IPS-11a (cell line): Measurements from ENCODE around the gene SYNM.
A peak's percentile ranks its signal among the peaks of the same experiment; 100 is the strongest.
"Not testable (repeated sequence)": the region's sequence is repeated elsewhere in the genome, so short reads cannot be mapped to it uniquely, and the experiment has no call there.

Experiments
- H3K4me3 ChIP-seq: one replicate; pipeline ENCODE4 v1.5.1; 2013; ENCODE audit warnings: low read depth, low read length, control low read depth

Gene SYNM

DNA sequence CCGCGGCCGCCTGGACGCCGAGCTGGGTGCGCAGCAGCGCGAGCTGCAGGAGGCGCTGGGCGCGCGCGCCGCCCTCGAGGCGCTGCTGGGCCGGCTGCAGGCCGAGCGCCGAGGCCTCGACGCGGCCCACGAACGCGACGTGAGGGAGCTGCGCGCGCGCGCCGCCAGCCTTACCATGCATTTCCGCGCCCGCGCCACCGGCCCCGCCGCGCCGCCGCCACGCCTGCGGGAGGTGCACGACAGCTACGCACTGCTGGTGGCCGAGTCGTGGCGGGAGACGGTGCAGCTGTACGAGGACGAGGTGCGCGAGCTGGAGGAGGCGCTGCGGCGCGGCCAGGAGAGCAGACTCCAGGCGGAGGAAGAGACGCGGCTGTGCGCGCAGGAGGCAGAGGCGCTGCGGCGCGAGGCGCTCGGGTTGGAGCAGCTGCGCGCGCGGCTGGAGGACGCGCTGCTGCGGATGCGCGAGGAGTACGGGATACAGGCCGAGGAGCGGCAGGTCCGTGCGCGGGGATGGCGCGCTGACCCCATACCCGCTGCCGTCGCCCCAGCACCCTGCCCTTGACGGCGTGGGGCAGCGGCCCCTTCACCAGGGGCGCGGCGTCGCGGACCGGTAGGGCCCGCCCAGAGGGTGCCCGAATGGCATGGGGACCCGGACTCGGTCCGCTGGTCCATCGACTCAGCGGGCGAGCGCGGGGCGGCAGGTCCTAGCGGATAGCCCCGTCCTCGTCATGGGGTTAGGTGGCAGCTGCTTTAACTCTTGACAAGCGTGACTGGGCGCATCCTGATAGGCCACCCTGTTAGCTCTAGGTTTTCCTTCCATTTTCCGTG lies 848 bp downstream of the SYNM start:
- peak overlapping the region; percentile 34 for H3K4me3 ChIP-seq

DNA sequence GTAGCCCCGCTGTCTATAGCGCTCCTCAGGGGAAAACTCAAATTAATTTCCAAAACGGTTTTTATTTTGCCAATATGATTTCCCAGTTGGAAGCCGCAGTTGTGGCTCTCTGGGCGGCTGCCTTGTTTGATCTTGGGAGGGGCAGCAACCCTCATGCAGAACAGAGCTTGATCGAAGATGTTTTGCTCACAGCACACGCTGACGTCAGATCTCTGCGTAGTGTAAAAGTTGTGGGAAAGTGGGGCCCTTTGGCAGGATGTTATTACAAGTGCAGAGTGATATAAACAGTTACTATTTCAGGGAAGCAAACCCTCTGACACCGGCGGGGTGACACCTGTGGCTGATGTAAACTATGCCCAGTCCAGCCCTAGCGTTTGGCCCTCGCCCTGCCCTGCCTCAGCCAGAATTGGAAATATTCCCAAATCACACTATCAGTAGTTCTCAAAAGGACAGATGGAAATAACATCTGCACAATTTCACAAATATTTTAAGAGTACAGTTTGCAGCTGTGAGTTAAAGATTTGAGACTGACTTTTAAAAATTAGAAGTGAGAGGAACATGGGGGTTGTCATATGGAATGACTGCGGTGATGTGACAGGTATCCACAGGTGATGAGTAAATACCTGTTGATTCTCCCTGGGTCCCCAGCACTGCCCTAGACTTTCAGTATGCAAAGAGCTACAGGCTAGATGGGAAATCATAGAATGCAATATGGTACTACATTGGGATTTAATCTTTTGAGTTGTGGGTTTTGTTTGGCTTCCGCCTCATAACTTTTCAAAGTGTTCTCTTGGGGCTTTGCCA lies 1.7 kb downstream of the SYNM start:
- no peak overlapping the region for H3K4me3 ChIP-seq

DNA sequence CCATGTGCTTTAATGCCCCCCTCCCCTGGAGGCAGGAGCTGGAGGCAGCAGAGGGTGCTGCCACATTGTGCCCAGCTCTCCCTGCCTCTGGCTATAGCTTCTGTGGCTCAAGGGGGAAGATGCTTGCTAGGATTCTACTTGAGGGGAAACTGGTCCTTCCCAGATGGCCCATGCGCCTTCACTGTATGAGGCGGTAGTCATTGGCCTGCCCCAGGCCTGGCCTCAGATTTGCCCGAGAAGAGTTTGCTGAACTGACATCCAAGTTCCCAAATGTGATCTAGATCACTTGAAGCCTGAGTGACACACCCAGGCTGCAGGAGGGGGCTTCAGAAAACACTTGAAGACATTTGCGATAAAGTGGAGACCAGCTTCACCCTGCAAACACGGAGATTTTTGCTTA lies 4.1 kb downstream of the SYNM start:
- H3K4me3 ChIP-seq = no peak overlapping the region

DNA sequence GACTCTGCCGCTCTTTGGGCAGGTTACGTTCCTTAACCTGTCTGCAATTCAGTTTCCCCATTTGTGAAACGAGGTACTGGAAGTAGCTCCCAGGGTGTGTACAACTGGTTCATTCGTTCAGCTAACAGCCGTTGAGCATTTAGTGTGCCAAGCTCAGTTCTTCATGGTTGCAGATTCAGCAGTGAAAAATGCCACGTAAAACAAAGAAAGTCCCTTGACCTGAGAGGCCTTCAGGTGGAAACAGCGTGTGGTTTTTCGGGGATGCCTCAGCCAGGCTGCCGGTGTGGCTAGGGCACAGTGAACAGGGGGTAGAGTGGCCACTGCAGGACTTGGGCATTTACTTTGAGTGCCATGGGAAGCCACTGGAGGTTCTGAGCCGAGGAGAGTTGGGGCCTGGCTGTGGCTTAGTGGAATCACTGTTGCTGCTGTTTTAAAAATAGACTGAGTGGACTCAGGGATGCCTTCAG lies 4.7 kb downstream of the SYNM start:
- no peak overlapping the region for H3K4me3 ChIP-seq

DNA sequence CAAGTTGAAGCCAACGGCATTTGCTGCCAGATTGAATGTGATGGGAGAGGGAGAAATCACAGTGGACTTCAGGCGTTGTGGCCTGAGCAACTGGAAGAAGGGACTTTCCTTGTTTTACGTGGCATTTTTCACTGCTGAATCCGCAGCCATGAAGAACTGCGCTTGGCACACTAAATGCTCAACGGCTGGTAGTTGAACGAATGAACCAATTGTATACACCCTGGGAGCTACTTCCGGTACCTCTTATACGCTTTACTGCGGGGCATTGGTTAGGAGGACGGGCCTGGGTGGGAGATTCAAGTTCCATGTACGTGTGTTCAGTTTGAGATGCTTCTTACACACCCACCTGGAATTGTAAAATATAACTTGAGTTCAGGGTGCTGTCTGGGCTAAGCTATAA lies 5.2 kb downstream of the SYNM start:
- H3K4me3 ChIP-seq = no peak overlapping the region

DNA sequence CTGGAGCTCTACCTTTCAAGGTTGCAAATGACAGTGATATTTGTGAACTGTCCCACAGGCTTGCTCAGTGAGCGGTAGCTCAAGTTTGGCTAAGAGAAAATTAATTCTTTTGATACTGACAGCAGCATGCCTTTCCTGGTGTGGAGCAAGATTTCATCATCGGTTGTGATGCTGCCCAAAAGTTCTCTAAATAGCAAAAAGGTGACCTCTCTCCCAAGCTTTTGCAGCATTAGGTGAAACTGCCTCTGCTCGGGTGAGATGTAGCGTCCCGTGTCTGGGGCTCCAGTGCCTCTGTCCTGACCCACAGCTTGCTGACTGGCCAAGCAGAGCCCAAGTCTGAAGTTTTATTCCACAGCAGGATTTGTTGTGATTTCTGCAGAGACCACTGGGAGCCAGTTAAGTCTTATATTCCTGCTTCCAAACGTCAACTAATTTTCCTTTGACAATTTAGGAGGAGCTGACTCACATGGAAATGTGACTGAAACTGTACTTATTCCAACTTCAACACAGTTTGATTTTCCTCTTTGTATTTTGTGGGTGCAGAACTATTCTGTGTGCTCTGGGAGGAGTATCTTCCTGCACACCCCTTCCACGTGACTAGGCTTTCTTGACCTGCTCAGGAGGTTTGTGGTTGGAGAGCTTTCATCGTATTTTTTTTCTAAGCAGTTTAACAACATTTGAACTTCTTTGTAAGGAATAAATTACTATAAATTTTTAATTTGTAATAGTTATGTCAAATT lies 5.9 kb downstream of the SYNM start:
- no peak overlapping the region for H3K4me3 ChIP-seq

DNA sequence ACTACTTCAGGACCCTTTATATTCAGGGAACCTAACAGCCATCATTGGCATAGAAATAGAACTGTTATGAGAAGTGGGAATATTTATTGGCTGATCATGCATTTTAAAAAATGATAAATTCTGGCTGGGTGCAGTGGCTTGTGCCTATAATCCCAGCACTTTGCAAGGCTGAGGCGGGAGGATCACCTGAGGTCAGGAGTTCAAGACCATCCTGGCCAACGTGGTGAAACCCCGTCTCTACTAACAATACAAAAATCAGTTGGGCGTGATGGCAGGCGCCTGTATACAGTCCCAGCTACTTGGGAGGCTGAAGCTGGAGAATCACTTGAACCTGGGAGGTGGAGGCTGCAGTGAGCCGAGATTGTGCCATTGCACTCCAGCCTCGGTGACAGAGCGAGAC lies 6.8 kb downstream of the SYNM start:
- not testable (repeated sequence) for H3K4me3 ChIP-seq

DNA sequence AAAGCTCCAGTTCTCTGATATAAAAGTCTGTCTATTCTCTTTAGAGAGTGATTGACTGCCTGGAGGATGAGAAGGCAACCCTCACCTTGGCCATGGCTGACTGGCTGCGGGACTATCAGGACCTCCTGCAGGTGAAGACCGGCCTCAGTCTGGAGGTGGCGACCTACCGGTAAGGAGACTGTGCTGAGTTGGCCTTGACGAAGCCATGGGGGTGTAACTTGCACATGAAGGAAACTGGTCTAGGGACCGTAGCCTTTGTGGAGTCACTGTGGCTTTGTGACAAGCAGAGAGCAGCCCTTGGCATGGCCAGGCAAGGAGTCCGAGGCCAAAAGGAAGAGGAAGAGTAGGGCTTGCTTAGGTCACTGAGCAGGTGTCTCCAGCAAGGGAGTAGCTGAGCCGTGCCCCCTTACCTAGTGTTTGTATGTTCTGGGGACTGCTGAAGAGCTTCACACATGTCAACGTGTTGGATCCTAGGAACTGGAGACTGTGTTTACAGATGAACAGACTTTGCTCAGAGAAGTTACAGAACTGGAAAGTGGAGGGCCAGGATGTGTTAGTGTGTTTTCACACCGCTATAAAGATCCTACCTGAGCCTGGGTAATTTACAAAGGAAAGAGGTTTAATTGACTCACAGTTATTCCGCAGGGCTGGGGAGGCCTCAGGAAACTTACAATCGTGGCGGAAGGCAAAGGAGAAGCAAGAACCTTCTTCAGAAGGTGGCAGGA lies 8.8 kb downstream of the SYNM start:
- no peak overlapping the region for H3K4me3 ChIP-seq

DNA sequence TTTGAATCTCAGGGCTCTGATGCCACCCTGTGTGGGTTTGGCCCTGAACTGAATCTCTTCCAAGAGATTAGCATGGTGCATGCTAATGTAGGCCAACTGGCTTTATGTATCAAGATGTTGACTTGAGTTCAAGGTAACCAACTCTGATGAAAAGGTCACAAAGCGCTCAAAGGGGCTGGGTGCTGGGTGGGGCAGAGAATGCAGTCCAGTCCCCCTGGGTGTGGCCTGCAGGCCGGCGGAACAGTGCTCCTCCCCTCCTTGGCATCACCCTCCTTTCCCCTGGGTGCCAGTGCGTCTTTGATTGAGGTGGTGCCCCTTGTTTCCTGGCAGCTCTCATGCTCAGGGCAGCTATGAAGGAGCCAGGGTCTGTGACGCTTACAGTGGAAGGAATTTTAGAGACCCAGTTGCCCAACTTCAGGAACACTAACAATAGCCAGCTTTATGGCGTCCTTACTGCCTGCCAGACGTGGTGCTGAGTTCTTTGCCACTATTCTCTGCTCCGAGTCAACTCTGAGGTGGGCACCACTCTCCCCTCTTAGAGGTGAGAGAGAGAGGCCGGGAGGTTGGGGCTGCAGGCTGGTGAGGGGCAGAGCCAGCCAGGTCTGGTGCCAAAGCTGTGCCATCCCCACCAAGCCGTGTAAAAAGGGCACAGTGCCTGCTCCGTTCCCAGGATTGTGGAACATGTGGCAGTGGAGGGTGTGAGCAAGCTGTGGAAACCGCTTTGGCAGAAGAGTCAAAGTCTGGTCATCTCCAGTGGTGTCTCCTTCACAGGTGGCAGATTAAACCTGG lies 9.8 kb downstream of the SYNM start:
- H3K4me3 ChIP-seq = no peak overlapping the region

DNA sequence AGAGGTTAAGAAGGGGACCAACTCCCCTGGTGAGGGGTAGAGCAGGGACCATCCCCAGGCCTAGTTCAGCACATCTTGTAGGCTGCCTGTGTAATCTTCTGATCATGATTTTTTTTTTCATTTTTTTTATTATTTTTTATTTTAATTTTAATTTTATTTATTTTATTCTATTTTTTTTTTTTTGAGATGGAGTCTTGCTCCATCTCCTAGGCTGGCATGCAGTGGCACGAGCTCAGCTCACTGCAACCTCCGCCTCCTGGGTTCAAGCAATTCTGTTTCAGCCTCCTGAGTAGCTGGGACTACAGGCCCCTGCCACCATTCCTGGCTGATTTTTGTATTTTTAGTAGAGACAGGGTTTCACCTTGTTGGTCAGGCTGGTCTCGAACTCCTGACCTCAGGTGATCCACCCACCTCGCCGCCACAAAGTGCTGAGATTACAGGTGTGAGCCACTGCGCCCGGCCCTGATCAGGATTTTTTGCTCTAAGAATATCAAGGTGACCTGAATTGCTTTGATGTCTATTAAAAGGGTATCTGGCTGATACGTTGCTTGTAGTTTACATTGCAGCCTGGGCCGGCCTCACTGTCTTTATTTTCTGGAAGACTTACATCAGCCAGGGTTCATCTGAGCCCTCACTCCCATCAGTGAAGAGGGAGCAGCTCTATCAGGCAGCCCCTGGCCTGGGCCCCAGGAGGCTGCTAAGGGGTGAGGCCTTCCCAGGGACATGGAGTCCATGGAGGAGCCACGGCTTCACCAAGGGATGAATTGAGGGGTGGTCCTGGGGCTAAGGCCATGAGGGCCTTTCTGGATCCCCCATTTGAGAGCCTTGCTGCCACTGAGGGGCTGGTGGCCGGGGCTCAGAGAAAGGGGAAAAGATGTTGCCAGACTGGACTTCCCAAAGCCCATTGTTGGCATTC lies 10.7 kb downstream of the SYNM start:
- H3K4me3 ChIP-seq = no peak overlapping the region

DNA sequence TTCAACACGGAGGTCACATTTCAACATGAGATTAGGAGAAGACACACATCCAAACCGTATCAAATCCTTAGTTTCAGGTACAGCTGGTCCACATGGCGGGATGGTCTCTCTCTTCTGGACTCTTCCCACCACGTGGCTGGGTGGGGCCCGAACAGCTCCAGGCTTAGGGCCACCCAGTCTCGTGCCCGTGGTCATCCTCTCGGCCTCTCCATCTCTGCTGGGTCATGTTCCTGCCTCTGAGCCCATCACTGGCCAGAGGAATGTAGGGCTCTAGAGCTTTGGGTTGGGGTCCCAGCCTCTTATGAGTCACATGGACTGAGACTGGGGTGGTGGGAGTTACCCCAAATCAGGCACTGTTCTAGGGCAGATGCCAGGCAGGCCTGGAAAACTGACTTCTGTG lies 12.2 kb downstream of the SYNM start:
- no peak overlapping the region for H3K4me3 ChIP-seq

DNA sequence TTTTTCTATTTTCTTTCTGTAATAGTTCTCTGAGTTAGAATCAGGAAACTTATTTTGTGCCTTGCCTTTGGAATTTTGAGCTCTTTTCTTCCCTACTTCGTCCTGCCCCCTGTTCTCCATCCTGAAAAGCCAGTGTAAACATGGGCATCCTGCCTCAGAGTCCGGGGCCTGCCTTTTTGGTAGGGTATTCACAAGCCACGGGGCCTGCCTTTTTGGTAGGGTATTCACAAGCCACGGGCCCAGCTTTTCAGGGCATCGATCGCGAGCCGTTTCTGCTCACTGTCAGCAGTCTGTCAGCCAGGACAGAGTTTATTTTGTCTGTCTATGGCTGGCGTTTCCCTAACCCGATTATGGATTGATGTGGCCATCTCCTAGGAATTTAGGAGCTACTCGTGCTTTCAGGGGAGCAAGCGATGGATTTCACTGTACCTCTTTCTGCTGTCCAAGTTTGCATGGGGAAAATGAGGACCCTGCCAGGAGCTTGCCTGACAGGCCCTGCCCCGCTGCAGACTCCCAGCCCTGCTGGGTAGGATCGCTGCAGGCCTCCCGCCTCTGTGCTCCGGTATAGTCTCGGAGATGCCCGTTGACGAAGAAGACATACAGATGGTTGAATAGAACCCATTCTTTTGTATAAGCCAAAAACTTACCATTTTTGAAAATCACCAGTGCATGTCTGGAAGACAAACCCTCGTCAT lies 12.8 kb downstream of the SYNM start:
- H3K4me3 ChIP-seq = no peak overlapping the region

DNA sequence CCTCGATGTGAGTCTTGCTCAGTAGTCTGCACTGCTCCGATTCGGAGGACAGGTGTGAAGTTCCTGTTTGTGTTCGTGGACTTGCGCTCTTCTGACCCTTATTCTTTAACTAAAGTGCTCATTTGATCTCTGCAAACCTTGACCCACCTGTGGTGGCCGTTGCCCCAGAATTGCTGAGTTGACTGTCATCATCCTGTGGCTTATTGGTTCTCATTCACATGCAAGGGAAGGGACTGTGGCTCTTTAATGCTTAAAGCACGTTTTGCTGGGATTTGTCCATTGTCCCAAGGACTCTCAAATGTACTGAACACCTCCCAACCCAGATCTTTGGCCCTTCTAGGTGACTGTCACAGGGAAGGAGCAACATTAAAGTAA lies 13.4 kb downstream of the SYNM start:
- H3K4me3 ChIP-seq = no peak overlapping the region

DNA sequence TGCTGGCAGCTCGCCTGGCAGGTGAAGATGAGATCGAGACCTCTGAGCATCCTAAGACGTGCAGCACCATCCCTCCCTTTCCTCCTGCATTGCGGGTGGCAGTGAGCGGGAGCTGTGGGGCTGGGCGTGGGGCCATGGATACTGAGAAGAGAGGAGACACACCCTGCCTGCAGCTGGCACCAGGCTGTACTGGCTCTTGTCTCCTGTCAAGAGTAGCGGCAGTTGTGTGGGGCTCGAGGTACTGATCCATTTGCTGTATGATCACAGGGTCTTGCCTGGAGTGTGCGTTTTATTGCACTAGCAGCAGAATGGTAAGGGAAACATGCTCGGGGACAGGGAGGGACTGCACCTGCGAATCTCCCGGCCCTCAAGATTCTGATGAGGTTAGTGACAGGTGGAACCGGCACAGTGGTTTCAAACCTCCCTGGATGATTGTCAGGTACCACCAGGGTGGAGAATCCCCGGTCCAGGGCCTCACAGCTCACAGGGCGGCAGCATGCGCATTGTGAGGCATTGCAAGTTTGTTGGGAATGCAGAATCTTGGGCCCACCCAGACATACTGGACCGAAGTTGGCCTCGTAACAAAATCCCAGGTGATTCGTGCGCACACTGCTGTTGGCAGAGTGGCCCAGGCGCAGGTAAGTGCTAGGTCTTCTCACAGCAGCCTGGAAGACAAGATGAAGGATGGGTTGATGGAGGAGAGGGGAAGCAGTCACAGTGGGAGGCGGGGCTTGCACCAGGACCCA lies 14.1 kb downstream of the SYNM start:
- no peak overlapping the region for H3K4me3 ChIP-seq

DNA sequence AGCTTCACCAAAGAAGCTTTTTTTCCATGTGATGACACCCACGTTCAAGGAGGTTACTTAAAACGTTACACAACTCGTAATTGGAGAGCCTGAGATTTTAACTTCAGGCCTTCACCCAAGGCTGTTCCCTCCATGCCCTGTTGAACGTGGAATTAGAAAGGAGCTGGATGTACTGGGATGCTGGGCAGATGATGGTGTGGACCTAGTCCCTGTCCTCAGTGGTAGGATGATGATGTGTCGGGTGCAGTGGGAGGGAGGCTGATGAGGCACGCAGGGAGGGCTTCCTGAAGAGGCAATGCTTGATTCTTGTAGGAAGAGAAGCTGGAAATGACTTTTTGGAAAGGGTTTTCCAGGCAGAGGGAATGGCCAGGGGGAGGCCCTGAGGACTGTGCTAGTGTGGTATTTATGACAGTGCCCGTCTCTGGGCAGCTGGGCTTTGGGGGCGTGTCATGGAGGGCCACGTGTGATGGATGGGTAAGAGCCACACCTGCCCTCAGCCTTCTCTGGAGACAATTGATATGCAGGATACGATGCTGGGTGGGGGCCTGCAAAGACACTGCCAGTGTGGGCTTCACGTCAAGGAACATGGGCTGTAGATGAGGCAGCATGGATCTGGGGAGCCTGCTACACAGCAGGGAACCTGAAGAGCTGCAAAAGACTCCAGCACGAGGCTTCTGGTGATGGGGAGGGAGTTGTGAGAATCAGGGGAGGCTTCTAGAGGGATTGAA lies 15.3 kb downstream of the SYNM start:
- H3K4me3 ChIP-seq = no peak overlapping the region

DNA sequence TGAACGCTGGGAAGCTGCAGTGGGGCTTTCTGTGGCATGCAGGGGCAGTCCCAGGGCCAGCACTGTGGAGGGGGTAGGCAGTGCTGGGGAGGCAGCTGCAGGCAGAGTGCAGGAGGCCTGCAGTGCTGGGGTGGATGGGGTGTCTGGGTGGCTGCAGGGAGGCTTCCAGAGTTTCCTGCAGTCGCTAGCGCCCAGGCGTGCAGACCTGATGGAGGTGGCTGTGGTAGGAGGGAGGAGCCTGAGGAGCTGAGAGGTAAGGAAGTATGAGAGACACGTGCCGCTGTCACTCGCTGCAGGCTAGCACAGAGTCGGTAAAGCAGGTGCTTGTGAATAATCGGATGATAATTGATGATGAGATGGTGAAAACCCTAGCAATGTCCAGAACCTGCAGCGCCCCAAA lies 16.3 kb downstream of the SYNM start:
- H3K4me3 ChIP-seq = no peak overlapping the region
